ENCODE measurements around the gene GCLC. TPM values are rescaled to one million over a fixed set of nuclear protein-coding genes. Genes with fewer than 3 reads are reported as not detected.

Gene GCLC
- total and polyA plus RNA-seq, 9 of the 15 experiments (the other 6 are each of a cell fraction or from before 2014, with no cell fraction given) = 3.9 to 20.0 (median 9.4) TPM

DNA sequence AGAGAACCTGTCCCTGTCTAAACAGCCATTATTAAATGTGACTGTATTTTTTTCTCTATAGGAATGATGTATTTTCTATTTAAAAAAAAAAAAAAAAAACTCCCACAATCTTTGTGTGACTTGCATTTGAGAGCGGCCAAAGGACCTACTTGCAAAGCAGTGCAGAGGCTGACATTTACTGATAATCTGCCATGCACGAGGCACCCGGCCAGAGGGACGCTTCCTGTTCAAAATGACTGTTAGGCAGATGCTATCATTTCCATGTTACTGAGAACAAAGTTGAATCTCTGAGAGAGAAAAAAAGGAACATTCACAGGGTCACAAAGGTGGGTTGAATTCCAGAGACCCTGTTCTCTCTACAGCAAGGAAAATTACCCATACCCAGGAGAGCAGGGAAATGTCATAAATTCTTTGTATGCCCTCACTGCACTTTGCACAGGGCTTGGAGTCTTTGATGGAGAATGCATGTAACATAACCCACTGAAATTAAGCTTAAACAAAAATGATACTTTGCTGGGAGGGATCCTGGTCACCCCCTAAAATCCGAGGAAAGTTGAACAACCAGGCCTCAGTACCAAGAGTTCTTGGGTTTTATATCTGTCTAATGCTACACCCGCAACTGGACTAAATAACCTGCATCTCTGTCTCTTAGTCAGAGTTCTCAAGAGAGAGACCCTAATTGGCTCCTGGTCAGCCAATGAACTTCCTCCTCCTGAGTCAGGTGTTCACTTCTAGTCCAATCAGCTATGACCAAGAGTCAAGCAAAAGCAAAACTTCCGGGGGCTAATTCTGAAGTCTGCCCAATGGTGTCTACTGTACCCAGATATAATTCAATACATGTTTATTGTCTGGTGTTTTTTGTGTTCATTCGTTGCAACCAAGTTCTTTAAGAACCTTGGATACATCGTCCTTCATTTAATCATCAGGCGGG lies 61.2 kb downstream of the GCLC start (continued):
- TF ChIP-seq, protein P1, sequence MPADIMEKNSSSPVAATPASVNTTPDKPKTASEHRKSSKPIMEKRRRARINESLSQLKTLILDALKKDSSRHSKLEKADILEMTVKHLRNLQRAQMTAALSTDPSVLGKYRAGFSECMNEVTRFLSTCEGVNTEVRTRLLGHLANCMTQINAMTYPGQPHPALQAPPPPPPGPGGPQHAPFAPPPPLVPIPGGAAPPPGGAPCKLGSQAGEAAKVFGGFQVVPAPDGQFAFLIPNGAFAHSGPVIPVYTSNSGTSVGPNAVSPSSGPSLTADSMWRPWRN (IDR thresholded peaks at IDR 0.05; ENCODE audit: low read depth) = peak; percentile 86
- TF ChIP-seq RAD21 (CRISPR knock-in tag; conservative IDR thresholded peaks at IDR 0.05 in 1 of 2, IDR thresholded peaks at IDR 0.05 in 1 of 2) (peak; percentile 10 to 18; a peak in 1 of 4 replicates), SPI1 (IDR thresholded peaks at IDR 0.05; ENCODE audit: borderline replicate concordance, low read depth, low read length) (no peak), SOX6 (IDR thresholded peaks at IDR 0.05) (peak; percentile 39; the same call in 1 of the 2 replicates), L3MBTL2 (IDR thresholded peaks at IDR 0.05) (peak; percentile 70; the same call in 1 of the 2 replicates), NFYB (IDR thresholded peaks at IDR 0.05; ENCODE audit: extremely low read depth, insufficient read length) (peak; percentile 38), MYNN (IDR thresholded peaks at IDR 0.05) (no peak), MYNN (CRISPR knock-in tag; IDR thresholded peaks at IDR 0.05) (no peak), HDAC2 (IDR thresholded peaks at IDR 0.05) (peak; percentile 61; the same call in 1 of the 2 replicates), RBBP5 (IDR thresholded peaks at IDR 0.05; ENCODE audit: borderline replicate concordance, insufficient read depth, low read length, poor library complexity, severe bottlenecking) (no peak), BACH1 (tag; IDR thresholded peaks at IDR 0.05) (0 out of 2 replicates have a peak, but pooled peaks have one; percentile 55), YY1 (IDR thresholded peaks at IDR 0.05; ENCODE audit: borderline replicate concordance in 1 of 3, control insufficient read depth in 1 of 3, extremely low read depth in 1 of 3, insufficient read depth in 3 of 3, insufficient read length in 1 of 3, insufficient replicate concordance in 2 of 3, low read depth in 1 of 3, low read length in 2 of 3) (peak in 1 of 3 experiments; percentile 61), GTF2A2 (tag; IDR thresholded peaks at IDR 0.05) (no peak), SRSF9 (IDR thresholded peaks at IDR 0.05; ENCODE audit: borderline replicate concordance, low read depth, low read length) (no peak), SAP30 (IDR thresholded peaks at IDR 0.05; ENCODE audit: borderline replicate concordance, insufficient read depth, low read depth, low read length, poor library complexity, severe bottlenecking) (no peak)
- TF ChIP-seq, protein P2, sequence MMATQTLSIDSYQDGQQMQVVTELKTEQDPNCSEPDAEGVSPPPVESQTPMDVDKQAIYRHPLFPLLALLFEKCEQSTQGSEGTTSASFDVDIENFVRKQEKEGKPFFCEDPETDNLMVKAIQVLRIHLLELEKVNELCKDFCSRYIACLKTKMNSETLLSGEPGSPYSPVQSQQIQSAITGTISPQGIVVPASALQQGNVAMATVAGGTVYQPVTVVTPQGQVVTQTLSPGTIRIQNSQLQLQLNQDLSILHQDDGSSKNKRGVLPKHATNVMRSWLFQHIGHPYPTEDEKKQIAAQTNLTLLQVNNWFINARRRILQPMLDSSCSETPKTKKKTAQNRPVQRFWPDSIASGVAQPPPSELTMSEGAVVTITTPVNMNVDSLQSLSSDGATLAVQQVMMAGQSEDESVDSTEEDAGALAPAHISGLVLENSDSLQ (IDR thresholded peaks at IDR 0.05) = peak; percentile 51; the same call in 1 of the 2 replicates
- TF ChIP-seq, protein P3, sequence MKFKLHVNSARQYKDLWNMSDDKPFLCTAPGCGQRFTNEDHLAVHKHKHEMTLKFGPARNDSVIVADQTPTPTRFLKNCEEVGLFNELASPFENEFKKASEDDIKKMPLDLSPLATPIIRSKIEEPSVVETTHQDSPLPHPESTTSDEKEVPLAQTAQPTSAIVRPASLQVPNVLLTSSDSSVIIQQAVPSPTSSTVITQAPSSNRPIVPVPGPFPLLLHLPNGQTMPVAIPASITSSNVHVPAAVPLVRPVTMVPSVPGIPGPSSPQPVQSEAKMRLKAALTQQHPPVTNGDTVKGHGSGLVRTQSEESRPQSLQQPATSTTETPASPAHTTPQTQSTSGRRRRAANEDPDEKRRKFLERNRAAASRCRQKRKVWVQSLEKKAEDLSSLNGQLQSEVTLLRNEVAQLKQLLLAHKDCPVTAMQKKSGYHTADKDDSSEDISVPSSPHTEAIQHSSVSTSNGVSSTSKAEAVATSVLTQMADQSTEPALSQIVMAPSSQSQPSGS (CRISPR knock-in tag; IDR thresholded peaks at IDR 0.05) = no peak
- TF ChIP-seq, protein P4, sequence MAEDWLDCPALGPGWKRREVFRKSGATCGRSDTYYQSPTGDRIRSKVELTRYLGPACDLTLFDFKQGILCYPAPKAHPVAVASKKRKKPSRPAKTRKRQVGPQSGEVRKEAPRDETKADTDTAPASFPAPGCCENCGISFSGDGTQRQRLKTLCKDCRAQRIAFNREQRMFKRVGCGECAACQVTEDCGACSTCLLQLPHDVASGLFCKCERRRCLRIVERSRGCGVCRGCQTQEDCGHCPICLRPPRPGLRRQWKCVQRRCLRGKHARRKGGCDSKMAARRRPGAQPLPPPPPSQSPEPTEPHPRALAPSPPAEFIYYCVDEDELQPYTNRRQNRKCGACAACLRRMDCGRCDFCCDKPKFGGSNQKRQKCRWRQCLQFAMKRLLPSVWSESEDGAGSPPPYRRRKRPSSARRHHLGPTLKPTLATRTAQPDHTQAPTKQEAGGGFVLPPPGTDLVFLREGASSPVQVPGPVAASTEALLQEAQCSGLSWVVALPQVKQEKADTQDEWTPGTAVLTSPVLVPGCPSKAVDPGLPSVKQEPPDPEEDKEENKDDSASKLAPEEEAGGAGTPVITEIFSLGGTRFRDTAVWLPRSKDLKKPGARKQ (CRISPR knock-in tag; IDR thresholded peaks at IDR 0.05) = no peak
- TF ChIP-seq, protein P5, sequence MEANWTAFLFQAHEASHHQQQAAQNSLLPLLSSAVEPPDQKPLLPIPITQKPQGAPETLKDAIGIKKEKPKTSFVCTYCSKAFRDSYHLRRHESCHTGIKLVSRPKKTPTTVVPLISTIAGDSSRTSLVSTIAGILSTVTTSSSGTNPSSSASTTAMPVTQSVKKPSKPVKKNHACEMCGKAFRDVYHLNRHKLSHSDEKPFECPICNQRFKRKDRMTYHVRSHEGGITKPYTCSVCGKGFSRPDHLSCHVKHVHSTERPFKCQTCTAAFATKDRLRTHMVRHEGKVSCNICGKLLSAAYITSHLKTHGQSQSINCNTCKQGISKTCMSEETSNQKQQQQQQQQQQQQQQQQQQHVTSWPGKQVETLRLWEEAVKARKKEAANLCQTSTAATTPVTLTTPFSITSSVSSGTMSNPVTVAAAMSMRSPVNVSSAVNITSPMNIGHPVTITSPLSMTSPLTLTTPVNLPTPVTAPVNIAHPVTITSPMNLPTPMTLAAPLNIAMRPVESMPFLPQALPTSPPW (CRISPR knock-in tag; IDR thresholded peaks at IDR 0.05) = peak; percentile 26; the same call in 1 of the 2 replicates

Measured in K562 (cell line).